ENCODE data around the gene TNS3. TPM values are rescaled to one million over a fixed set of nuclear protein-coding genes. Genes with fewer than 3 reads are reported as not detected.

Gene TNS3
- total and polyA plus RNA-seq, 2 donors (not counting 1 experiment from before 2014, with no cell fraction given) = 11.4 to 77.5 TPM

DNA sequence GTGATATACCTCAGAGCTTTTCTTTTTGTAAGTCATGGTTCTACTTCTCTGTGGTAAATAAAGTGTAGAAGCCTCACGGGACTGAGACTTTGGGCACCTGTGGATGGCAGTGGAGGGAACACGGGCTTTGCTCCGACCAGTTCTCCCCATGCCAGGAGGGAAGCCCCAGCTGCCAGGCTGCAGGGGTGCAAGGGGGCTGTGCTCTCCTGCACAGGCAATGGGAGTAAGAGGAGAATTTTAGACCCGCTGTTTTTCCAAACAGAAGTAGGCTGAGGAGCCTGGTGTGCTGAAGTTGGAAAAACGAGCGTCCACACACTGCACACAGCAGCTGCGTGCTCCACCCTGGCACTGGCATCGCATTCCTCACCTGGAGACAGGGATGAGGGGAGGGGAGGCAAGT, 282.4 kb downstream of the TNS3 start:
- TF ChIP-seq, protein P1, sequence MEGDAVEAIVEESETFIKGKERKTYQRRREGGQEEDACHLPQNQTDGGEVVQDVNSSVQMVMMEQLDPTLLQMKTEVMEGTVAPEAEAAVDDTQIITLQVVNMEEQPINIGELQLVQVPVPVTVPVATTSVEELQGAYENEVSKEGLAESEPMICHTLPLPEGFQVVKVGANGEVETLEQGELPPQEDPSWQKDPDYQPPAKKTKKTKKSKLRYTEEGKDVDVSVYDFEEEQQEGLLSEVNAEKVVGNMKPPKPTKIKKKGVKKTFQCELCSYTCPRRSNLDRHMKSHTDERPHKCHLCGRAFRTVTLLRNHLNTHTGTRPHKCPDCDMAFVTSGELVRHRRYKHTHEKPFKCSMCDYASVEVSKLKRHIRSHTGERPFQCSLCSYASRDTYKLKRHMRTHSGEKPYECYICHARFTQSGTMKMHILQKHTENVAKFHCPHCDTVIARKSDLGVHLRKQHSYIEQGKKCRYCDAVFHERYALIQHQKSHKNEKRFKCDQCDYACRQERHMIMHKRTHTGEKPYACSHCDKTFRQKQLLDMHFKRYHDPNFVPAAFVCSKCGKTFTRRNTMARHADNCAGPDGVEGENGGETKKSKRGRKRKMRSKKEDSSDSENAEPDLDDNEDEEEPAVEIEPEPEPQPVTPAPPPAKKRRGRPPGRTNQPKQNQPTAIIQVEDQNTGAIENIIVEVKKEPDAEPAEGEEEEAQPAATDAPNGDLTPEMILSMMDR (IDR thresholded peaks at IDR 0.05) = no peak
- TF ChIP-seq EZH2 (IDR thresholded peaks at IDR 0.05; ENCODE audit: borderline replicate concordance, insufficient read depth, low read depth, low read length, poor library complexity, severe bottlenecking) = no peak
- H3K9me3 Mint-ChIP-seq (ENCODE audit: insufficient read depth) = no peaks in the 10 kb centered on the region
- POLR2A ChIA-PET = no interaction called here
- Histone ChIP-seq H2AFZ (ENCODE audit: insufficient read depth, low read depth, low read length, poor library complexity, severe bottlenecking) (no peak overlapping the region), H3K27ac (ENCODE audit: low read length in 2 of 2) (no peak overlapping the region), H3K27me3 (replicated peaks in 1 of 4; ENCODE audit: control extremely low read depth in 1 of 4, control insufficient read depth in 3 of 4, insufficient read depth in 4 of 4, low read length in 3 of 4) (no peaks in the 10 kb centered on the region), H3K4me1 (ENCODE audit: control insufficient read depth in 2 of 2, insufficient read depth in 2 of 2, low read length in 2 of 2) (no peaks in the 10 kb centered on the region), H3K9ac (ENCODE audit: low read length) (no peak overlapping the region), H3K4me3 (ENCODE audit: control extremely low read depth in 1 of 5, extremely low read depth in 1 of 5, insufficient read depth in 1 of 5, low read depth in 2 of 5, low read length in 4 of 5) (no peak overlapping the region), H3K4me2 (replicated peaks; ENCODE audit: low read depth, low read length, poor library complexity, severe bottlenecking) (no peak overlapping the region), H3K79me2 (ENCODE audit: control insufficient read depth, insufficient read depth, low read length) (no peaks in the 10 kb centered on the region), H3K36me3 (replicated peaks in 1 of 2; ENCODE audit: control extremely low read depth in 1 of 2, control insufficient read depth in 1 of 2, extremely low read depth in 1 of 2, insufficient read depth in 2 of 2, low read length in 1 of 2) (peaks cover 0 to 47% of the 10 kb centered on the region in 2 experiments), H3K9me3 (ENCODE audit: control extremely low read depth in 1 of 3, control insufficient read depth in 2 of 3, insufficient read depth in 1 of 3, low read length in 2 of 3) (no peaks in the 10 kb centered on the region), H4K20me1 (ENCODE audit: control insufficient read depth, insufficient read depth, low read length, poor library complexity, severe bottlenecking) (no peaks in the 10 kb centered on the region)
- CTCF ChIA-PET = no interaction called here
- ATAC-seq (ENCODE audit: low read depth) (no peak), DNase-seq (no peak)
- H3K27me3 Mint-ChIP-seq = no peaks in the 10 kb centered on the region
- H3K4me3 Mint-ChIP-seq = no peak overlapping the region
- no peak overlapping the region for H3K27ac Mint-ChIP-seq
- 97% methylated on average over 8 of the region's 8 CpGs for WGBS (ENCODE audit: insufficient coverage)
- H3K4me1 Mint-ChIP-seq = no peaks in the 10 kb centered on the region
- intact Hi-C loops (cut with micrococcal nuclease) = no loop called here

- H3K27ac Mint-ChIP-seq = no peak overlapping the region
- no peak overlapping the region for H3K27ac ChIP-seq (ENCODE audit: low read length in 2 of 2)
- ATAC-seq (ENCODE audit: low read depth) = no peak
- ChIA-PET CTCF (interaction anchor here (1.2 kb wide), 1 partner anchor 33 kb away, joined by 3 read pairs; no protein-coding TSS in a partner anchor), POLR2A (no interaction called here)
- H2AFZ ChIP-seq (ENCODE audit: insufficient read depth, low read depth, low read length, poor library complexity, severe bottlenecking) = no peak overlapping the region
- H3K9ac ChIP-seq (ENCODE audit: low read length) = no peak overlapping the region
- DNase-seq = no peak
- H3K4me2 ChIP-seq (replicated peaks; ENCODE audit: low read depth, low read length, poor library complexity, severe bottlenecking) = no peak overlapping the region
- no peaks in the 10 kb centered on the region for H3K9me3 ChIP-seq (ENCODE audit: control extremely low read depth in 1 of 3, control insufficient read depth in 2 of 3, insufficient read depth in 1 of 3, low read length in 2 of 3)
- peaks cover 0 to 48% of the 10 kb centered on the region in 2 experiments for H3K36me3 ChIP-seq (replicated peaks in 1 of 2; ENCODE audit: control extremely low read depth in 1 of 2, control insufficient read depth in 1 of 2, extremely low read depth in 1 of 2, insufficient read depth in 2 of 2, low read length in 1 of 2)
- 94% methylated on average over 12 of the region's 12 CpGs for WGBS (ENCODE audit: insufficient coverage)
- no peaks in the 10 kb centered on the region for H3K27me3 ChIP-seq (replicated peaks in 1 of 4; ENCODE audit: control extremely low read depth in 1 of 4, control insufficient read depth in 3 of 4, insufficient read depth in 4 of 4, low read length in 3 of 4)
- intact Hi-C loops (cut with micrococcal nuclease) = no loop called here
- no peaks in the 10 kb centered on the region for H3K4me1 Mint-ChIP-seq
- TF ChIP-seq, protein P1 (IDR thresholded peaks at IDR 0.05) = no peak
- no peak for TF ChIP-seq EZH2 (IDR thresholded peaks at IDR 0.05; ENCODE audit: borderline replicate concordance, insufficient read depth, low read depth, low read length, poor library complexity, severe bottlenecking)
- no peaks in the 10 kb centered on the region for H3K4me1 ChIP-seq (ENCODE audit: control insufficient read depth in 2 of 2, insufficient read depth in 2 of 2, low read length in 2 of 2)
- H3K4me3 ChIP-seq (ENCODE audit: control extremely low read depth in 1 of 5, extremely low read depth in 1 of 5, insufficient read depth in 1 of 5, low read depth in 2 of 5, low read length in 4 of 5) = no peak overlapping the region
- H3K4me3 Mint-ChIP-seq = no peak overlapping the region
- no peaks in the 10 kb centered on the region for H3K79me2 ChIP-seq (ENCODE audit: control insufficient read depth, insufficient read depth, low read length)
- no peaks in the 10 kb centered on the region for H4K20me1 ChIP-seq (ENCODE audit: control insufficient read depth, insufficient read depth, low read length, poor library complexity, severe bottlenecking)
- H3K9me3 Mint-ChIP-seq (ENCODE audit: insufficient read depth) = no peaks in the 10 kb centered on the region
- no peaks in the 10 kb centered on the region for H3K27me3 Mint-ChIP-seq
Observed at GRCh38 chr7:47298636-47299035, 283.3 kb downstream of the TNS3 start.

All from B cell (primary cell).